ENCODE results near the gene UBE2E1. TPM values are rescaled to one million over a fixed set of nuclear protein-coding genes. Genes with fewer than 3 reads are reported as not detected.
A peak's percentile ranks its signal among the peaks of the same experiment; 100 is the strongest.

The UBE2E1 gene
- total and polyA plus RNA-seq, 2 of the 4 experiments (the other 2 are of a cell fraction), result 54.1 to 91.6 TPM

DNA sequence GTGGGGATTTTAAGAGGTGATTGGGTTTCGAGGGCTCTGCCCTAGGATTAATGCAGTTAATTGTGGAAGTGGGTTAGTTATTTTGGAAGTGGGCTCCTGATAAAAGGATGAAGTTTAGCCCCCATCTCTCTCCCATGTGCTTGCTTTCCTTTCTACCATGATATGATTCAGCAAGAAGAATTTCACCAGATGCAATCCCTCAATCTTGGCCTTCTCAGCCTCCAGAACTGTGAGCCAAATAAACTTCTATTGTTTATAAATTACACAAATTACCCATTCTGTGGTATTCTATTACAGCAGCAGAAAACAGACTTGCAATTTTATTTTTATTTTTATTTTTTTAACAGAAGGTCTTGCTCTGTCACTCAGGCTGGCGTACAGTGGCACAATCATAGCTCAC lies 27.3 kb upstream of the UBE2E1 start:
- no peak overlapping the region for H2BK15ac ChIP-seq (ENCODE audit: low read depth, low read length)
- dilution Hi-C loops (cut with HindIII; ENCODE audit: low sequenced_read_pairs, unreplicated experiment), result no loop called here
- H3K9me1 ChIP-seq (ENCODE audit: insufficient read depth, low read length), result no peaks in the 10 kb centered on the region
- intact Hi-C loops (cut with micrococcal nuclease), result no loop called here
- peaks cover 12% of the 10 kb centered on the region for H3K27me3 ChIP-seq (ENCODE audit: control insufficient read depth, insufficient read depth, low read length)
- no peak overlapping the region for H4K5ac ChIP-seq (ENCODE audit: low read depth, low read length)
- H3K36me3 ChIP-seq (ENCODE audit: control insufficient read depth, insufficient read depth, low read length), result no peaks in the 10 kb centered on the region
- H3K4me1 ChIP-seq (ENCODE audit: control insufficient read depth, insufficient read depth, low read length), result peaks cover 8% of the 10 kb centered on the region
- peaks cover 2% of the 10 kb centered on the region; the same call in 1 of the 2 replicates for H3K9me3 ChIP-seq (ENCODE audit: control insufficient read depth, insufficient read depth, low read length)
- no peak overlapping the region for H2BK120ac ChIP-seq (ENCODE audit: low read depth, low read length)
- in situ Hi-C loops (cut with MboI; ENCODE audit: low sequenced_read_pairs), result no loop called here
- H3K27ac ChIP-seq (ENCODE audit: insufficient read depth, low read length), result no peak overlapping the region
- ATAC-seq (ENCODE audit: low read depth) (peak; percentile 69), DNase-seq (peak; percentile 77)
- no peak overlapping the region for H3K14ac ChIP-seq (replicated peaks; ENCODE audit: low read depth, low read length)
- no peaks in the 10 kb centered on the region for H3K79me1 ChIP-seq (ENCODE audit: low read depth in 1 of 2, low read length in 2 of 2)
- H4K8ac ChIP-seq (ENCODE audit: low read depth in 2 of 2, low read length in 2 of 2), result no peak overlapping the region
- H3K9ac ChIP-seq (ENCODE audit: low read depth, low read length), result no peak overlapping the region
- ChIA-PET POLR2A (ENCODE audit: unreplicated experiment) (interaction anchor here (0.6 kb wide), 1 partner anchor 12 kb away, joined by 3 read pairs; no protein-coding TSS in a partner anchor), CTCF (interaction anchor here (0.6 kb wide), 3 partner anchors 16 to 344 kb away, joined by 5 to 7 read pairs (median 5); no protein-coding TSS in a partner anchor)
- no peak overlapping the region for H2BK20ac ChIP-seq (ENCODE audit: low read depth, low read length)
- no peak overlapping the region for H4K91ac ChIP-seq (ENCODE audit: insufficient read depth, low read depth, low read length)
- no peak overlapping the region for H3K23ac ChIP-seq (ENCODE audit: low read depth, low read length)
- H3K4me2 ChIP-seq (ENCODE audit: low read depth, low read length), result no peak overlapping the region
- no peak overlapping the region for H3K56ac ChIP-seq (ENCODE audit: extremely low read depth, insufficient read depth, low read length)
- H4K20me1 ChIP-seq (ENCODE audit: insufficient read depth, low read length), result no peaks in the 10 kb centered on the region
- H2AFZ ChIP-seq (replicated peaks; ENCODE audit: low read length, poor library complexity), result no peak overlapping the region
- H3K18ac ChIP-seq (ENCODE audit: low read depth, low read length), result no peak overlapping the region
- 57% methylated on average over 1 of the region's 2 CpGs; no CpG with 5 or more reads in 1 of the 2 experiments for WGBS, 2 experiments (ENCODE audit: extremely low coverage in 2 of 2, insufficient read length in 1 of 2)
- BruUV-seq (replicated peaks), result no TSS peak
- H3K4ac ChIP-seq (ENCODE audit: low read depth, low read length), result no peak overlapping the region
- no peak overlapping the region for H2BK5ac ChIP-seq (ENCODE audit: low read depth, low read length, poor library complexity, severe bottlenecking)
- no peak overlapping the region for H2AK9ac ChIP-seq (replicated peaks; ENCODE audit: low read depth, low read length, poor library complexity)
- TF ChIP-seq NFE2L2 (IDR thresholded peaks at IDR 0.05; ENCODE audit: low read depth, low read length) (peak; percentile 2; the same call in 1 of the 2 replicates), POLR2A (IDR thresholded peaks at IDR 0.05; ENCODE audit: low read depth, low read length) (no peak)
- no peak overlapping the region for H3K4me3 ChIP-seq (ENCODE audit: insufficient read depth, low read depth, low read length)
- H2AK5ac ChIP-seq (ENCODE audit: low read depth, low read length), result no peak overlapping the region
